T-helper 9 cell (primary cell): Measurements from ENCODE around the gene PRRT2.
"Not testable (repeated sequence)": the region's sequence is repeated elsewhere in the genome, so short reads cannot be mapped to it uniquely, and the experiment has no call there.

Experiments used
- DNase-seq: peaks from one replicate; pipeline ENCODE4 v3.0.0-alpha.2; 2020

The PRRT2 gene

DNA sequence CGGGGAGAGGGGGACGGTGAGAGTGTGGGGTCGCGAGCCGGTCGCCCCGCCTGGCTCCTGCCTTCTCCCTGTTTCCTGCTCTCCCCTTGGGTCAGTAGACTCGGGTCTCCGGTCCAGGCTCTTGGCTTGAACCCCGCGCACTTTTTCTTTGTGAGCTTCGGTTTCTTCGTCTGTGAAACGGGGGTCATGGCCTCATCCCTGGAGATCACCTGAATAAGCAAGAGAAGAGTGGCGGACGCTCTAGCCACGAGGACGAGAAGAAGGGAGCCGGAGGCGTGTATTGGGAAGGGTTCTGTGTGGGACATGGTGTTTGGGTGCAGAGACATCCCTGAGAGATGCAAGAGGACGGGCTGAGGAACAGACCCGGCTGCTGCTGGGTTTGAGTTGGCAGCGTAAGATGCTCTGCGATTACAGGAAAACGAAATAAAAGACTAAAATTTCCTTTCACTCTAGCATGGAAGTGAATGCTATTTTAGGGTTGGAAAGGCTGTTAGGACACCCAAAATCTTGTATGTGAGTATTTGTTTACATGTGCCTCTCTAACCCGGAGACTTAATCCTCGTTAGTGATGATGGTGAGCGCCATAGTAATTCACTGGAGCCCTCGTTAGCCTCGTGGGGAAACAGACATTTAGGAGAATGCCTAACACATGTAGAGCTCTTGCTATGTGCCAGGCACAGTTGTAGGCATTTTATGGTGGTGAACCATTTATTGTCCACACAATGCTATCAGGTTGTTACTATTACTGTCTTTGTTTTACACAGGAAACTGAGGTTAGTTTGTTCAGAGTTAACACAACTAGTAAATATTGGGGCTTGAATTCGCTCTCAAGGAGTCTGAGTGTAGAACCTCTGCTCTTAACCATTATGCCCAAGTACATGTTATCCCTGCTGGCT lies 20.8 kb upstream of the PRRT2 start:
- DNase-seq = no peak

DNA sequence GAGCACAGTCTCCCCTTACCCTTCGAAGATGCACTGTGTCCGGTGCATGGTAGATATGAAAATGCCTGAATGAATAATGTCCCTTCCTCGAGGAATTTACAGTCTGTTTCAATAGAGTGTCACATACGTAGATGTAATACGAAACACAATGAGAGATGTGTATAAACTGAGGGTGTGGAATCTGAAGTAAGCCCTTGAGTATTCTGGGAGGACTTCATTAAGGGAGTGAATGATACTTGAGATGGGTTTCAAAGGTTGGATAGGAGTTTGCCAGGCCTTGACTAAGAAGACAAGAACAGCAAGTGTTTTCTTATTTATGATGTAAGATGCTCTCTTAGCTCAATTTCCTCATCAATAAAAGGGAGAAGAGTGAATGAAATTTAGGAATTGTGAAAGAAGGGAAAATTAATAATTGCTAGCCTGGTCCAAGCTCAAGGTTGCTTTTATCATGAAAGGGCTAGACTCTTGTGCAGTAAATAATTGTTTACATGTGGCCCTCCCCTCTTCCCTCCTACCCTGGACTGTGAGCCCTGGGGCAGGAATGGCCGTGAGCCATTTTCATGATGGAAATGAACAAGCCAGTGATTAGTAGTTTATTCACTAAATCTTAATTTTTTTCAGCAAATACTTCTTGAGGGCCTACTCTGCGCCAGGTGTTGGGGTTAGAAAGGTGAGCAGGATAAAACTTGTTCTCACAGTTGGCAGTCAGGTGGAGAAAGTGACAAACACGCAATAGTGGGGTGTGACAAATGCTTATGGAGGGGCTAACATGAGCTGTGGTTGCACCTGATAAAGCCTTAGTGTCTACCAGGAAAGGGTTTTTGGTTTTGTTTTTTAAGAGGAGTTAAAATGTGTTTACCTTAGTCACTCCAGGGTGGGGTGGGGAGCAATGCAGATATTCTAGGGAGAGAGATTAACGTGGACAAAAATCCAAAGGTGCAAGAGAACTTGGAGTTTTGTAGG lies 19.9 kb upstream of the PRRT2 start:
- no peak for DNase-seq

DNA sequence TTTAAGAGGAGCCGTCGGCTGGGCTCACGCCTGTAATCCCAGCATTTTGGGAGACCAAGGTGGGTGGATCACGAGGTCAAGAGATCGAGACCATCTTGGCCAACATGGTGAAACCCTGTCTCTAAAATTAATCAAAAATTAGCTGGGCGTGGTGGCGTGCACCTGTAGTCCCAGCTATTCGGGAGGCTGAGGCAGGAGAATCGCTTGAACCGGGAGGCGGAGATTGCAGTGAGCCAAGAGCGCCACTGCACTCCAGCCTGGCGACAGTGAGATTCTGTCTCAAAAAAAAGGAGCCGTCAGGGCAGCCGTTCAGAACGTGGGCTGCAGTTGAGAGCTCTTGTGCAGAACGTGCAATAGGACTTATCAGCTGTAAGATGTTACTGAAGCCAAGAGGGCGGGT lies 18.8 kb upstream of the PRRT2 start:
- not testable (repeated sequence) for DNase-seq

DNA sequence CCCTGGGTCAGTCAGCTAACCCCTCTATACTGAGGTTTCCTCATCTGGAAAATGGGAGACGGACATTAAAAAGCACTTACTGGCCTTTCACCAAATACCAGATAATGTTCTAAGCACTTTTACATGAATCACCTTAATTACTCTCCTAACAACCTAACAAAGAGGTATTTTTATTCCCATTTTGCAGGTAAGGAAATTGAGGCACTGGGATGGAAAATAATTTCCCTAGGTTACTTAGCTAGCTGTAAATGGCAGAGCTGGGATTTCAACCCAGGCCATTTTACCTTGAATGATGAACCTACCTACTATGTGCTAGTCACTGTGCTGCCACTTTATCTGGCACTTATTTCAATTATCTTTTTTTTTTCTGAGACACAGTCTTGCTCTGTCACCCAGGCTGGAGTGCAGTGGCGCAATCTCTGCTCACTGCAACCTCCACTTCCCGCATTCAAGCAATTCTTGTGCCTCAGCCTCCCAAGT lies 17.7 kb upstream of the PRRT2 start:
- no peak for DNase-seq

DNA sequence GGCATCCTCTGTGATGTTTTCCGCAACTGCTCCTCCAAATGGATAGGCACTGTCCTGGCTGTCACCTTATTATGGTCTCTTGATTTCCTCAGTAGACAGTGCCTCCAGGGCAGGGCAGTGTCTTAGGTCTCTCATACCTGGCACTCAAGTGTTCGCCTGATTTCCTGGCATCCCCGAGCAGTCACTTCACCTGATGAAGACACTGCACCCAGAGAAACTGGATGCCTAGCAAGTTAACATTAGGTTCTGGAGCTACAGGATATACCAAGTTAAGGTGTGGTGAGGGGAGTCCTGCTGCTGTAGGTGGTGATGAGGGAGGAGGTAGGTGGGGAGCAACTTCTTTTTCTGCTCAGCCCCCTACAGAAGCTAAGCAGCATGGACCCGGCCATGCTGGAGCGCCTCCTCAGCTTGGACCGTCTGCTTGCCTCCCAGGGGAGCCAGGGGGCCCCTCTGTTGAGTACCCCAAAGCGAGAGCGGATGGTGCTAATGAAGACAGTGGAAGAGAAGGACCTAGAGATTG lies 9.5 kb upstream of the PRRT2 start:
- no peak for DNase-seq

DNA sequence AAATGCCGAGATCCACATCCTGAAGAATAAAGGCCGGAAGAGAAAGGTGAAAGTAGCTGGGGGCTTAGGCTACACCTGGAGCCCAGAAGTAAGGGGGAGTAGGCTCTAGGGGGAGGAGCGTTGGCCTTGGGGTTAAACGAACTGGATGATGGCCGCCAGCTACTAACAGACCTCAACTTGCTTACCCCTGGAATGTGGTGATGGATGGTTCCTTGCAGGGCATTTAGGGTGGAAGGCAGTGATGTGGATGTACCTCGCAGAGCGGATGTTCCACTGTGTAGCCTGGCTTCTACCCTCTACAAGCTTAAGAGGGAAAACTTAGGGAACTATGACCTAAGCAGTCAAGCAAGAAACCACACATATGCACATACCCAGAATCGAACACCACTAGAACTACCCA lies 8.0 kb upstream of the PRRT2 start:
- no peak for DNase-seq

DNA sequence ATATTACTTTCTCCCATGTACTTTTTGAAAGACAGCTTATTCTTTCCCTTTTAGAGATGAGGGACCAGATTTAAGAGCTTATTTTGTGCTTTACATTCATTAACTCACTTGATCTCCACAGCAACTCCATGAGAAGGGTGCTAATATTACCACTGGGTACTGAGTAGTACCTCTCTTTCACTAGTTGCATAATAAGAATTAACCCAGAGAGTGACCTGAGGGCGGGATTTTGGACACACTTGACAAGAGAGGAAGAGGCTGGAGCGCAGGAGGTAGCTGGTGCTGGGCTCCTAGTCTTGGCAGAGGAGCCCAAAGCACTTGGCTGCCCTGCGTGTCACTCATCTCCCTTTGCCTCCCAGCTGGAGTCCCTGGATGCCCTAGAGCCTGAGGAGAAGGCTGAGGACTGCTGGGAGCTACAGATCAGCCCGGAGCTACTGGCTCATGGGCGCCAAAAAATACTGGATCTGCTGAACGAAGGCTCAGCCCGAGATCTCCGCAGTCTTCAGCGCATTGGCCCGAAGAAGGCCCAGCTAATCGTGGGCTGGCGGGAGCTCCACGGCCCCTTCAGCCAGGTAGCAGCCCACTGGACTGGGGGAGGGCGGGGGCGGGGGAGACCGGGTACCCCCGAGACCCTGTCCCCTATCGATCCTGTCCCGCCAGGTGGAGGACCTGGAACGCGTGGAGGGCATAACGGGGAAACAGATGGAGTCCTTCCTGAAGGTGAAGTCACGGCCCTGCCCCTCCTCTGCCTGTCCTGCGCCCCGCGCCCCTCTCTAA lies 7.3 kb upstream of the PRRT2 start:
- DNase-seq = no peak

DNA sequence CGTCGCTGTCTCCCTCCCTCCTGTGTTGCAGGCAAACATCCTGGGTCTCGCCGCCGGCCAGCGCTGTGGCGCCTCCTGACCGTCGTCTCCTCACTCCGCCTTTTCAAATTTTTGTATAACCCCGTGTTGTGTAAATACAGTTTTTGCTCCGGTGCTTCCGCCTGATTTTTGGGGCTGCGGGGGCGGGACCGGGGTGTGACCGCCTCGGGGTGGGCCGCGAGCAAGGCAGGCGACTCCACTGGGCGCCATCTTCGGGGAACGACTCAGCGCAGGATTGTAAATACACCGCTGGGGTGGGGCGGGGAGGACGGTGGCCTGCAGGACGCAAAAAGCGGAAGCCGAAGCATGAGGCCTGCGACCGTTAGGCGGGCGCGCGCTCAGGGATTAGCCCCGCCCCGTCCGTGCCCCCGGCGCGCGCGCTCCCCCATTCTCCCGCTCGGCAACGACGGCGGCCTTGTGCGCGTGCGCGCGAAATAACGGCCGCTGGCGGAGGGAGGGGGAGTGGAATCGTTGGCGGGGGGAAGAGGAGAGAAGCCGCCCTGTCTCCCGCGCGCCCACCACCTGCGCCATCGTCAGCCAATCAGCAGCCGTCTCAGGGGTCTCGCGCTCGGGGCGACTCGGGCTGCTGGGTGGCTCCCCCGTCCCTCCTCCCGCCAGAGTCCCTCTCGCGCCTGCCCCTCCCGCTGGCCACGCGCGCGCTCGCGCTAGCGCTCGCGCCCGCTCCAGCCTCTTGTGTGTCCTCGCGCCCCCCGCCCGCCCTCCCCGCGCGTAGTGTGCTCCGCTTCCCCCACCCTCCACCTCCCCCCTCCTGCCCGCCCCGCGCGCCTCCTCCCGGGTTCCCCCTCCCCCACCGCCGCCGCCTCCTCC lies 6.5 kb upstream of the PRRT2 start:
- DNase-seq = peak; percentile 96

DNA sequence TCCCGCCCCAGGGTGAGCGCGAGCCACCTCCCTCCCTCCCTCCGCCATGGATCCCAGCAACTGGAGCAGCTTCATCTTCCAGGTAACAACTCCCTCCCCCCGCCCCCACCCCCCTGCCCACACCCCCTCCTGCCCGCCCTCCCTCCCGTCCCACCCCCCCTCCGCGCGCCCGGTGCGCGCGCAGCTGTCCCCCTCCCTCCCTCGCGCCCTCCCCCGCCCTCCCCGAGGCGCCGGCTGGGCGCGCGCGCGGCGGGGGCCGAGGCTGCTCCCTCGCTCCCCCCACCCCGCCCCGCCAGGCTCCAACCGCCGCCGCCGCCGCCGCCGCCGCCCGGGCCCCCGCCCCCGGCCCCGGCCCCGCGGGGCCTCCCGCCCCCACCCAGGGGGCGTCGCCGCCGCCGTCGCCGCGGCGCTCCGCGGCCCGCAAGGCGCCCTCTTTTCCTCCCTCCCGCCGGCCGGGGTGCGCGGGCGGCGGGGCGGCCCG lies 5.9 kb upstream of the PRRT2 start, which contains the start of gene MAZ:
Gene MAZ, plus strand, starts transcription at position 431 of the 481 bp plus-strand sequence. CDS start 173 bp downstream, outside the sequence.
- peak; percentile 75 for DNase-seq

DNA sequence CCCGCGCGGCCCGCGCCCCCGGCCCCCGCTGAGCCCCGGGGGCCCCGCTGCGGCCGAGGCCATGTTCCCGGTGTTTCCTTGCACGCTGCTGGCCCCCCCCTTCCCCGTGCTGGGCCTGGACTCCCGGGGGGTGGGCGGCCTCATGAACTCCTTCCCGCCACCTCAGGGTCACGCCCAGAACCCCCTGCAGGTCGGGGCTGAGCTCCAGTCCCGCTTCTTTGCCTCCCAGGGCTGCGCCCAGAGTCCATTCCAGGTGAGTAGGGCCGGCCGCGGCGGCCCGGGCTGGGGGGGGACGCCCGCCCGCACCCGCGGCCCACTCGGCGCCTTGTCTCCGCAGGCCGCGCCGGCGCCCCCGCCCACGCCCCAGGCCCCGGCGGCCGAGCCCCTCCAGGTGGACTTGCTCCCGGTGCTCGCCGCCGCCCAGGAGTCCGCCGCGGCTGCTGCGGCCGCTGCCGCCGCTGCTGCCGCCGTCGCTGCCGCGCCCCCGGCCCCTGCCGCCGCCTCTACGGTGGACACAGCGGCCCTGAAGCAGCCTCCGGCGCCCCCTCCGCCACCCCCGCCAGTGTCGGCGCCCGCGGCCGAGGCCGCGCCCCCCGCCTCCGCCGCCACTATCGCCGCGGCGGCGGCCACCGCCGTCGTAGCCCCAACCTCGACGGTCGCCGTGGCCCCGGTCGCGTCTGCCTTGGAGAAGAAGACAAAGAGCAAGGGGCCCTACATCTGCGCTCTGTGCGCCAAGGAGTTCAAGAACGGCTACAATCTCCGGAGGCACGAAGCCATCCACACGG lies 5.2 kb upstream of the PRRT2 start:
- DNase-seq = no peak

DNA sequence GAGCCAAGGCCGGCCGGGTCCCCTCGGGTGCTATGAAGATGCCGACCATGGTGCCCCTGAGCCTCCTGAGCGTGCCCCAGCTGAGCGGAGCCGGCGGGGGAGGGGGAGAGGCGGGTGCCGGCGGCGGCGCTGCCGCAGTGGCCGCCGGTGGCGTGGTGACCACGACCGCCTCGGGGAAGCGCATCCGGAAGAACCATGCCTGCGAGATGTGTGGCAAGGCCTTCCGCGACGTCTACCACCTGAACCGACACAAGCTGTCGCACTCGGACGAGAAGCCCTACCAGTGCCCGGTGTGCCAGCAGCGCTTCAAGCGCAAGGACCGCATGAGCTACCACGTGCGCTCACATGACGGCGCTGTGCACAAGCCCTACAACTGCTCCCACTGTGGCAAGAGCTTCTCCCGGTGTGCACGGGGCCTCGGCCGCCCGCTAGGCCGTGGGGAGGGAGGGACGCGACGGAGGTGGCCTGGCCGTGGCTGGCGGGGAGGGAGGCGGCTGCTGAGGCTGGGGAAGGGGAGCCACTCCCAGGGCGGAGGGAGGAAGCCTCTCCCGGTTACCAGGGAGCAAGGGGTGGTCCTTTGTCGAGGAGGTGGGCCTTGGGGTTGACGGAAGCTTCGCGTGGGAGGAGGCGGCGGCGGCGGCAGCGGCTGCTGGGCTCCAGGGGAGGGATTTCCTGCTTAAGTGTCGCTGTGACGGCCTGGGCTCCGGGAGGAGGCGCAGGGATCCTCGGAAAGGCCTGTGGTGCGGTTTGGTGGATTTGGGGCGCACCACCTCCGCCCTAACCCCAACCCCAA lies 4.4 kb upstream of the PRRT2 start:
- DNase-seq = peak; percentile 75

DNA sequence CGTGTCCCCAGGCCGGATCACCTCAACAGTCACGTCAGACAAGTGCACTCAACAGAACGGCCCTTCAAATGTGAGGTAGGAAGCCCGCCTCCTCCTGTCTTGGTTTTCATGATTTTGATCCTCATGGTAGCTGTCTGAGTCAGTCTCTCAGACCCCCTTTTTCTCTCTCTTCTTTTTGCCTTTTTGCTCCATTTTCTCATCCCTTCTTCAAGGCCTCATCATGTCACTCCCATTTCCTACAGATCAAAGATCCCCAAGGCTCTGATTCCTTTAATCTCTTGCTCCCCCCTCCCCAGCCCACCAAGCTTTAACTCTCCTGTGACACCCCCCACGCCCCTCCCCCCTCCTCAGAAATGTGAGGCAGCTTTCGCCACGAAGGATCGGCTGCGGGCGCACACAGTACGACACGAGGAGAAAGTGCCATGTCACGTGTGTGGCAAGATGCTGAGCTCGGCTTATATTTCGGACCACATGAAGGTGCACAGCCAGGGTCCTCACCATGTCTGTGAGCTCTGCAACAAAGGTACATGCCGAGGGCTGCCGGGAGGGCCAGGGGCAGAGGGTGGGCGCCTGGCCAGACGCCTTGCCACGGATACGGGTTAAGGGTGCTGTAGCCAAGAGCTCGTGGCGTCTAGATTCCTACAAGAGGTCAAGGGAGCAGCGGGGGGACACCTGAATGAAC lies 3.6 kb upstream of the PRRT2 start:
- DNase-seq = no peak

DNA sequence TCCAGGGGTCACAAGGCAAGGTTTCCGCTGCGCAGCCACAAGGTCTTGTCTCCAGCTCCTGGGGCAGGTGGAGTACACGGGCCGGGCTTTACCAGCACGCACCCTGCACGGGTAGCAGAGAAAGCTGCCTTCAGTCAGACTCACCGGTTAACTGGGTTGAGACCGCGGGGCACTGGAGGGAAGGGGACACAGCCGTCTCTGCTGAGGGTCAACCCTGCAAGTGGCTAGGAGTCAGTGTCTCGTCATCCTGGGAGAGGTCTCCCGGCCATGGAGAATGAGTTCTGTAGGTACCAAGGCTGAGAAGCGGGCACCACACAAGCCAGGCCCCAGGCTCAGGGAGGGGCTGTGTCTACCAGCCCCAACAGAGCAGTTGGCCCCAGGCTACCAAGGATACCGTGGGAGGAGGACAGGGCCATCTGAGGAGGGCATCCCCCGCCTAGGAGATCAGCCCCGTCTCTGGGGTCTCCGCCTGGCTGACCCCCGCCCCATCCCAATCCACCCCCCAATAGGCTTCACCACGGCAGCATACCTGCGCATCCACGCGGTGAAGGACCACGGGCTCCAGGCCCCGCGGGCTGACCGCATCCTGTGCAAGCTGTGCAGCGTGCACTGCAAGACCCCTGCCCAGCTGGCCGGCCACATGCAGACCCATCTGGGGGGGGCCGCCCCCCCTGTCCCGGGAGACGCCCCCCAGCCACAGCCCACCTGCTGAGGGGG lies 2.8 kb upstream of the PRRT2 start:
- no peak for DNase-seq

DNA sequence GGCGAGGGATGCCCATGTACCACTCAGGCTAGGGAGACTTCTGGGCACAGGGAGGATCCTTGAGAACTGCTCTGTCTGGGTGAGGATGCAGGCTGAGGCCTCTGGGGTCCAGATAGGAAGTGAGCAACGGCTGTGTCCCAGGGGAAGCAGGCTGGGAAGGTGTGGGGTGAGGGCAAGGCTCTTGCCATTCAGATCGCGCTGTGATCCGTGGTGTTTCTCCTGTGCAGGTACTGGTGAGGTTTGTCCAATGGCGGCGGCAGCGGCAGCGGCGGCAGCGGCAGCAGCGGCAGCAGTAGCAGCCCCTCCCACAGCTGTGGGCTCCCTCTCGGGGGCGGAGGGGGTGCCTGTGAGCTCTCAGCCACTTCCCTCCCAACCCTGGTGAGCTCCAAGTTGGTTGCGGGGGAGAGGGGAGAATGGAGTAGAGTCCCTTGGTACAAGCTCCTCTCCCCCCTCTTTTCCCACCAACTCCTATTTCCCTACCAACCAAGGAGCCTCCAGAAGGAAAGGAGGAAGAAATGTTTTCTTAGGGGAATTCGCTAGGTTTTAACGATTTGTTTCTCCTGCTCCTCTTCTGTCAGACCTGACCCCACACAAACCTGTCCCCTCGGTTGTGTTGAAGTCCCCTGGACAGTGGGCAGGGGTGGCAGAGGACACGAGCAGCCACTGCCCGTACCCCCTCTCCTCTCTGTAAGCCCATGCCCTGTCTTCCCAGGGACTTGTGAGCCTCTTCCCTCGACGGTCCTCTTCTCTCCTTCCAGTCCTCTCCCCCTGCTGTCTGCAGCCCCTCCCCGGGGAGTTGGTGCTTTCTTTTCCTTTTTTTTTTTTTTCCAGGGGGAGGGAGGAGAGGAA lies 1.9 kb upstream of the PRRT2 start:
- DNase-seq = no peak

DNA sequence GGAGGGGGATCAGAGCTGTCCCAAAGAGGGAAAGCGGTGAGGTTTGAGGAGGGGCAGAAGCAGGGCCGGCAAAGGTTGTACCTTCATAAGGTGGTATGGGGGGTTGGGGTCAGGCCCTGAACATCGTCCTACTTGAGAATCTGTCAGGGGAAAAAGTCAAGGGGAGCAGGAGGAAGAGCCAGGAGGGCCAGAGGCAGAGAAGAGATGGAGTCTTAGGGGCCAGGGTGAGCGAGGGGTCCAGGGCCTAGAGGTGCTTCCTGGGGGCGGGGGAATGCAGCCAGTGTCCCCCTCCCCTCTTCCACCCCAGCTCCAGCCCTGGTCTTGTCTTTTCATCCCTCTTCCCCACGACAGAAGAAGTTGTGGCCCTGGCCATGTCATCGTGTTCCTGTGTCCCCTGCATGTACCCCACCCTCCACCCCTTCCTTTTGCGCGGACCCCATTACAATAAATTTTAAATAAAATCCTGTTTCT lies 1.3 kb upstream of the PRRT2 start:
- no peak for DNase-seq

DNA sequence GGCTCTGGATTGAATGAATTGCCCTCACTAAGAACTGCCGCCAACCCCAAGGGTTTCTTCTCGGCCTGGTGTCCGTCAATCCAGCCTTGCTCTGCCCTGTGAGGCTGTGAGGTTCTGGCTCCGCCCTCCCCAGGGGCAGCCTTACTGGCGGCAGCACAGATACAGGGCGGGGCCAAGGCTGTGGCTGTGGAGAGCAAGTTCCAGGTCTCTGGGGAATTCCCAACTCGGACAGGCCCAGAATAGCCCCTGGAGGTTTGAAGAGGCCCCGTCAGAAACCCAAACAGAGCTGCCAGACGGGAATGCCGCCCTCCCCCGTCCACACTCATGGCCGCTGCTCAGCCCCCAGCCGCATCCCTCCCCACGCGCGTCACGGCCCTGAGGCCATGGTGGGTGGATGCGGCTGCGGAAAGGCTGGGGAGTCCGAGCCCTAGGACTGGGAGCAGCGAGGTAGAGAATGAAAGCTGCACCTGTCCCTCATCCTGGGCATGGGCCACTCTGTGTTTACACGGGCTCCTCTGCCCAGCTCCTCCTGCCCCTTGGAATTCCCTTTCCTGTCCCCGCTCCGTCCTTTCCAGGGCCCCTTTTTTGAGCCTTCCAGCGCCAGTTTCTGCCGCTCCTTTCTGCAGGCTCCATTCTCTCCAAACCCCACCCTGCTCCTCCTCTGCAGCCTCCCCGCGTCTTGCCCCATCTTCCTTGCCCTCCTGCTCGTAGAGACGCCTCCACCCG lies 660 bp upstream of the PRRT2 start:
- peak; percentile 59 for DNase-seq
